HG03280 (cell line): Measurements from ENCODE around the gene GRIK4.
"Not testable (repeated sequence)": the region's sequence is repeated elsewhere in the genome, so short reads cannot be mapped to it uniquely, and the experiment has no call there.

Experiments used
- ATAC-seq: cut with Tn5 transposase; IDR thresholded peaks from one replicate; pipeline ENCODE4 v1.9.1; 2021; ENCODE audit warnings: mild to moderate bottlenecking, moderate library complexity; ENCODE audit not compliant: unreplicated experiment

Gene GRIK4

DNA sequence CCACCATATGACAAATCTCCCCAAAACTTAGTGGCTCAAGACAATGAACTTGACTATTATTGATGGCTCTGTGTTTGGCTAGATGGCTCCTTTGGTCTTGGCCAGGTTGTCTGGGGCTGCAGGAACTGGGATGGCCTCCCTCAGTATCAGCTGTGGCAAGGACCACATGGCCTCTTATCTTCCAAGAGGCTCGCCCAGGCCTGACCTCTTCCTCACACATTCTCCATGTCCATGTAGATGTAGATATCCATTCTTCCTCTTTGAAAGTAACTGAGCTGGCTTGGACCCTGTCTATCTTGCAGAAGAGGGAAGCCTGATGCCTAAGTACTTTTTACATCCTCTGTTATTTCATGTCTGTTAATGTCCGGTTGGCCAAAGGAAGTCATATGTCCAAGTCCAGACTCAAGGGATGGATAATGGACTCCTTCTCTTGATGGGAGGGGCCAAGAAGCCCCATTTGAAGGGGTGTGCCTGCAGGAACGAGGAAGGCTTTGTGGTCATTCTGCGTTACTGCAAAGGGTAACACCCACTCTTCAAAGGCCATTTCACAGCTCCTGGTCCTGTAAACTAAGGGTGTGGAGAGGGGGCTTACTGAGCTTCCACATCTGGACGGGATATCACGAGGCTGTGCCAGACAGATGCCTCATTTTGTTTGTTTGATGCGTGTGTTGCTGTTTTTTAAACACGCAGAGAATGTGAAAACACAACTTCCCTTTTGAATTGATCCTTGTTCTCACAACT lies 87.1 kb downstream of the GRIK4 start:
- ATAC-seq = no peak

DNA sequence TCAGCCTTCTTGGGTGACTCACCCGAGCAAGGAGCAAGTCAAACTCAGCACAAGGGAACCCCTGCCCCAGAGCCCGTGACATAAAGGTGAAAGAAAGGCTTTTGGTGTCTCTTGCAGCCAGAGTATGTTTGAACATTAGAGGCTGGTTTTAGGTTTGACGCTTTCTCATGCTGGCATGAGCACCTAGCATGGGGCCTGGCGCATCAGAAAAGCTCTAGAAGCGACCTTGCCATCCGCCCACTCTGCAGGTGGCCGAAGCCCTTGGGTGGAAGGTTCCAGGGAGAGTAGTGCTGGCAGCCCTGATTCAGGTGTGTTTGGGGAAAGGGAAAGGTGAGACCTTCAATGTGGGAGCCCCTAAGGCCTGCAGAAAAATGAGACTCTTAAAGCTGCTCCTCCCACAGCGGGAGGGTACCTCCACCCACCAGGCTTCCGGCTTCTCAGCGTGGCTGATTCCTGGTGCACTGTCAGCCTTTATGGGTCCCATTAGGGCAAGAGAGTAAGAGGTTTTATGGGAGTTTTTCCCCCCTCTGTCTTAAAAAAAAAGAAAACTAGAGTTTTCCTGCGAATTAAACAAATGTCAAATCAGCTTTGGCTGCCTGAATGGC lies 88.4 kb downstream of the GRIK4 start:
- ATAC-seq = no peak

GRCh38 chr11:120601536-120601935 lies 90.0 kb downstream of the GRIK4 start:
- ATAC-seq = no peak

- no peak for ATAC-seq
These were observed 91.5 kb downstream of the GRIK4 start for GRCh38 chr11:120603071-120603470.

DNA sequence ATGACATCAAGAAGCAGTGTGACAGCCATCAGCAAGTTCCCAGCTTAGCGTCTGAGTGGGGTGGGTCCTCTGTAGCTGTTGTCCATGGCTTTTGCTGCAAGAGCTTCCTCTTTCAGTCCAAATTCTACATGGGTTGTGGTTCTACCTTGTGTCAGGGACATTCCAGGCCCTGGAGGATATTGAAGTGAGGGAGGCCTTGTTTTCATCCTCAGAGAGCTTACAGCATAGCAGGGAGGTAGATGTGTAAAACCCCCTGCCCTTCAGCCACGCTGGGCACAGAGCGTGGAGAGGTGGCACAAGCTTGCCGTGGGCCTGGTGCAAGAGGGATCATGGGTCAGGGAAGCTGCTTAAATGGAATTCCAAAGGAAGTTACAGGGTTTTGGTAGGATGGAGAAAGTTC lies 93.9 kb downstream of the GRIK4 start:
- ATAC-seq = no peak

- ATAC-seq = no peak
These were observed 94.9 kb downstream of the GRIK4 start for GRCh38 chr11:120606211-120607010.

DNA sequence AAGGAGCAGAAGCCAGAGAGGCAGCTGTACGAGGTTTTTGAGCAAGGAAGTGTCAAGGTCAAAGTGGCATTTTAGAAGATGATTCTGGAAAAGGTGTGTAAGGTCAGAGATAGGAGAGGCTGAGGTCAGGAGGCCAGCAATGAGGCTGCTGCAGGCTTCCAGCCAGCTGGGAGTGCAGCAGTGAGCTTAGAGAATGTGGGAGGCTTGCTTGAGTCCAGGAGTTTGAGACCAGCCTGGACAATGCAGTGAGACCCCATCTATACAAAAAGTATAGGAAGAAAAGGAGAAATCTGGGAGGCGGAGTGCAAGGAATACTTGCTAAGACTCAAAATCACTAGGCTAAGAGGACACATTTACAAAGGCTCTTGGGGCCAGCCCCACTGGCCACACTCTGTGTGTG lies 96.5 kb downstream of the GRIK4 start:
- ATAC-seq = no peak

DNA sequence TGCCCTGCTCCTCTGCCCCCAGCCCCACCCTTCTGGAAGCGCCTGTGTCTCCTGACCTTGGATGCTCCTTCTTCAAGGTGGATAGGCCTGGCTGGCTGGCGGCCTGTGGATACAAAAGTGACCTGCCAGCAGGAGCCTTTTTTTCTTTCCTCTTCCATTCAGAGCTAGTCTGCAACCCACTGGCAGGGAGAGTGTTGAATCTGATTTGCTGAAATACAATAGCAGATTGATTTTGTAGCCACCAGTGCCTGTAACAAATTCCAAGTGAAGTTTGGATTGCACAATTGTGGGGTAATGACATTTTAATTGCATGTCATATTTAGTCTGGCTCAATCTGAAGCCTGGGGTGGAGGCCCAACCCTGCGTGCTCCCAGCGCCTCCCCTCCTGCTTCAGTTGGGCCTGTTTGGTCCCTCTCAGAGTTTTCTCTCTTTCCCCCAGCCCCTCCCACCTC lies 97.2 kb downstream of the GRIK4 start:
- ATAC-seq = no peak

DNA sequence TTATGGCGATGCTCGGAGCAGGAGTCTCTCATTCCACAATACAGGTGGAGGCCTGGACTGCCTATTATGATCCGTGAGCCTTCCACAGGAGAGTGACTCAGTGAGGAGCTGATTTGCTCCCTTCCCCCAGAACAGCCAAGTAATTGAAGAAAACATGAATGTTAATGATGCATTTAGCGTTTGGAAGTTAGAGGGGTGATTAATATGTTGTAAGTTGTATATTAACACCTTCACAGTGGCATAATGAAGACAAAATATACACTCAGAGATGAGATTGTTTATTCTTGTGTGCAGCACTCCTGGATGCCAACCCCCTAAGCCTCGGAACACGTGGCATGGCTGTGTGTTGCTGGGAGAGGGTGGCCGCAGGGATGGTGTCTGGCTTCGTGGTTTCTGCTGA lies 98.6 kb downstream of the GRIK4 start:
- ATAC-seq = no peak

DNA sequence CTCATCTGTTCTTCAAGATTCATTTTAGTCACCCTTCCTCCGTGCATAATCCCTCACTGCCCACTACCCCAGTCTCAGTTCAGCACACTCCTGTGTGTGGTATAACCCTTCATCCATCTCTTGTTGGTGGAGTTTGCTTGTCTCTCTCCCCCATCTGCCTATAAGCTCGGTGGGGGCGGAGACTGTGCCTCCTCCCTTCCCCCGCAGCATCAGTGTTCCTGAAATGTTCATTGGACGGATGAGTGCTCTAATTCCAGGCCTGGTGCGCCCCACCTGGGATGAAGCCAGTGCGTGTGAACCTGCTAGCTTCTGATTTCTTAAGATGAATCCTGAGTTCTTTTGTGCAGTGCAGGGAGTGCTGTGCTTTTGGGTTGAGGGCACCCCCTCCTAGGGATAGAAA lies 100.0 kb downstream of the GRIK4 start:
- no peak for ATAC-seq

DNA sequence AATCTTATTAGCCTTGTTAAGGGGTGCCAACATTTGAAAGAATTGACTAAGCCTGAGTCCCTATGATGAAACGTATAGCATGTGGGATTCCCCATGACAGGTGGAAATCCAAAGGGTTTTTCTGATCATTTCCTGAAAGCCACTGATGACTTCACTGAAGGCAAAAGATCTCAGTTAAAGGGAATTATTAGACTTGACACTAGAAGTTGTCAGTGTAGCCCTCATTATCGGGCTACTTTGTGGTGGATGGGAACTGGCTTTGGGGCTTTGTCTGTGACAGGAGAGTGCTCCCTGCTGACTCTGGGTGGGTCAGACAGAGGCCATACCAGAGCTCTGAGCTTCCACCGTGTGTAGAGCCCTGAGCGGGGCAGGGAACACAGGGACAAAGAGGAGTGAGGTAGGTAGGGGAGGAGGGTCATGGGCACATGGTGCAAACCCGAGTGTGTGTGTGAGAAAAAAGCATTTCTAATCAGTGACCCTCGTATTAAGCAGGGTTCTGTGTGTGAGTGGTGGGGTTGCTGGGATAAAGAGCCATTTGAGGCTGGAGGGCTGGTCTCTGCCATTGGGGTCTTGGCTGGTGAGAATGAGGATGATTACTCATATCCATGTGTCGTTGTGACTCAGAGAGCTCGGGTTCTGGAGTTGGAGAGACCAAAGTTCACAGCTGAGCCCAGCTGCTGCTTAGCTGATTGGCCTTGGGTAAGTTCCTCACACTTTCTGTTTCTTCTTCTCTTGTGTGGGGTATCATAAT lies 101.1 kb downstream of the GRIK4 start:
- peak; percentile 90 for ATAC-seq

- ATAC-seq = peak; percentile 42
These were observed 102.0 kb downstream of the GRIK4 start for GRCh38 chr11:120613264-120614226.

- ATAC-seq = no peak
These were observed 103.8 kb downstream of the GRIK4 start for GRCh38 chr11:120615391-120615790.

DNA sequence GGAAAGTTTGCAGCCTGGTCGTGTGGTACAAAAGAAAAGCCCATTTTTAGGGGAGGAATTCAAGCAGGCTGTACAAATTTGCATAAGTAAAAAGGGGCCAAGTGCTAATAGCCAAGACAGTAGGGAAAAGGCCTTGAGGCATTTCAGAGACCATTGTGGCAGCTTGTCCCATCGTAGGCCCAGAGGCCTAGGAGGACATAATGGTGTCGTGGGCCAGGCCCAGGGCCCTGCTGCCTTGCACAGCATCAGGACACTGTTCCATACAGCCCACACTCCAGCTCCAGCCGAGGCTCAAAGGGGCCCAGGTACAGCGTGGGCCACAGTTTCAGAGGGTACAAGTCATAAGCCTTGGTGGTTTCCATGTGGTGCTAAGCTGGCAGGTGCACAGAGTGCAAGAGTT lies 106.9 kb downstream of the GRIK4 start:
- ATAC-seq = no peak

DNA sequence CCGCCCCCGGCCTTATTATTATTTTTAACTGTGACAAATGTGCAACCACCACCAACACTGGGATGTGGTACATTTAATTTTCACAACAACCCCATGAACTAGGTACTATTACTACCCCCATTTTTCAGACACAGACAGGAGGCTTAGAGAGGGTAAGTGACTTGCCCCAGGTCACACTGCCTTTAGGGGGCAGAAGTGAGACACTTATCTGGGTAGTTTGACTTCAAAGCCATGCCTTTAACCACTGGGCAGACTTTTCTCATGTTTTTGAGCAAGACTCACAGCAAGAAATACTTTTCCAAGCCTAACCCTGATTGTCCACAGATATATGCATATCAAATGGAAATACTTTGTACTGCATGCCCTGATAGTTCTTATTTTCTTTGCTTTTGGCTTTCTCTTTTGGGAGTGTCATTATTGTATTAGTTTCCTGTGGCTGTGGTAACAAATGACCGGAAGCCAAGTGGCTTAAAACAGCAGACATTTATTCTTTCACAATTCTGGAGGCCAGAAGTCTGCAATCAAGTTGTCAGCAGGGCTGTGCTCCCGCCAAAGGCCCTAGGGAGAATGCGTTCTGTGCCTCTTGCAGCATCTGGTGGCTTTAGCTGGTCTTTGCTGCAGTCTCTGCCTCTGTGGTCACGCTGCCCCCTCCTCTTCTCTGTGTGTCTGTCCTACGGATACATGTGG lies 110.8 kb downstream of the GRIK4 start:
- no peak for ATAC-seq

DNA sequence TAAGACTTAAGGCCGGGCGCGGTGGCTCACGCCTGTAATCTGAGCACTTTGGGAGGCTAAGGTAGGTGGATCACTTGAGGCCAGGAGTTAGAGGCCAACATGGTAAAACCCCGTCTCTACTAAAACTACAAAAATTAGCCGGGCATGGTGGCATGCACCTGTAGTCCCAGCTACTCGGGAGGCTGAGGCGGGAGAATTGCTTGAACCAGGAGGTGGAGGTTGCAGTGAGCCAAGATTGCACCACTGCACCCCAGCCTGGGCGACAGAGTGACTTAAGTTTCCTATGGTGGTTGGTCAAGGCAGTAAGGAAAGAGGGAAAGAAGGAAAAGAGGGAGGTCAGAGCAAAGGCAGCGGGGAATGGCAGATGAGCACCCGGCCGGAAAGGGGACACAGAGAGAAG lies 113.4 kb downstream of the GRIK4 start:
- not testable (repeated sequence) for ATAC-seq

GRCh38 chr11:120625565-120625964 lies 114.0 kb downstream of the GRIK4 start:
- no peak for ATAC-seq

DNA sequence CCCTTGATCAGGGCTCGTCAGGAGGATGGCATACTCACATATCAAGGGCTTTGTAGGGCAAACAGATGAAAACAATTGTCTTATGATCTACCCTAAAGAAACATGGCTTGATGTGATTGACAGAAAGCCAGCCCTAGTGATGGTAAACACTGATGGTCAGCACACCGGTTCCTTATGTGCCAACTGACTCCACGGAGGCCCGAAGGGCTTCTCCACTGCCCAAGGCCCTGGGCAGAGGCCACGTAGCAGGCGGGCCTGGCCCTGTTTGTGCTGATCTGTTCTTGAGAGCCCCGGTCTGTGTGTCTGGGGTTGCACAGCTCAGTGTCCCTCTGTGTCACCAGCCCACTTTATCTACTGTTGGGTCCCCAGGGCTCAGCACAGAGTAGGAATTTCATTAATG lies 115.2 kb downstream of the GRIK4 start:
- ATAC-seq = no peak
